Stomach smooth muscle (tissue), 2 donors: ENCODE results near the gene ARL13B.

Source experiments
- H3K27ac ChIP-seq: one replicate; pipeline ENCODE4 v1.7.0; 2013; ENCODE audit warnings: mild to moderate bottlenecking, low read length, inconsistent platforms
- H3K27me3 ChIP-seq, 2 donors: one replicate each; pipeline ENCODE4 v1.7.0; 2013; ENCODE audit warnings: low read length in 2 of 2; ENCODE audit not compliant: insufficient read depth in 2 of 2, control insufficient read depth in 1 of 2
- H3K36me3 ChIP-seq, 2 donors: one replicate each; pipeline ENCODE4 v1.7.0; 2013; ENCODE audit warnings: low read length in 2 of 2; ENCODE audit not compliant: control insufficient read depth in 2 of 2, insufficient read depth in 2 of 2
- H3K4me1 ChIP-seq: one replicate; pipeline ENCODE4 v1.7.0; 2013; ENCODE audit warnings: low read length; ENCODE audit not compliant: control insufficient read depth, insufficient read depth
- H3K4me3 ChIP-seq, 2 donors: one replicate each; pipeline ENCODE4 v1.7.0; 2013; ENCODE audit warnings: low read length in 2 of 2
- H3K9ac ChIP-seq, 2 donors: one replicate each; pipeline ENCODE4 v1.7.0; 2013; ENCODE audit warnings: low read length in 2 of 2, mild to moderate bottlenecking in 1 of 2
- H3K9me3 ChIP-seq, 2 donors: one replicate each; pipeline ENCODE4 v1.7.0; 2013; ENCODE audit warnings: low read length in 2 of 2; ENCODE audit not compliant: control insufficient read depth in 2 of 2
- donor health status: healthy.
- donor health status: Pancreatic carcinoma.

Gene ARL13B

GRCh38 chr3:93969997-93970396, 10.0 kb upstream of the ARL13B start:
- Histone ChIP-seq H3K4me1 (no peaks in the 10 kb centered on the region), H3K9me3 (no peaks in the 10 kb centered on the region), H3K36me3 (no peaks in the 10 kb centered on the region), H3K27ac (no peak overlapping the region), H3K4me3 (no peak overlapping the region), H3K27me3 (no peaks in the 10 kb centered on the region), H3K9ac (no peak overlapping the region)

DNA sequence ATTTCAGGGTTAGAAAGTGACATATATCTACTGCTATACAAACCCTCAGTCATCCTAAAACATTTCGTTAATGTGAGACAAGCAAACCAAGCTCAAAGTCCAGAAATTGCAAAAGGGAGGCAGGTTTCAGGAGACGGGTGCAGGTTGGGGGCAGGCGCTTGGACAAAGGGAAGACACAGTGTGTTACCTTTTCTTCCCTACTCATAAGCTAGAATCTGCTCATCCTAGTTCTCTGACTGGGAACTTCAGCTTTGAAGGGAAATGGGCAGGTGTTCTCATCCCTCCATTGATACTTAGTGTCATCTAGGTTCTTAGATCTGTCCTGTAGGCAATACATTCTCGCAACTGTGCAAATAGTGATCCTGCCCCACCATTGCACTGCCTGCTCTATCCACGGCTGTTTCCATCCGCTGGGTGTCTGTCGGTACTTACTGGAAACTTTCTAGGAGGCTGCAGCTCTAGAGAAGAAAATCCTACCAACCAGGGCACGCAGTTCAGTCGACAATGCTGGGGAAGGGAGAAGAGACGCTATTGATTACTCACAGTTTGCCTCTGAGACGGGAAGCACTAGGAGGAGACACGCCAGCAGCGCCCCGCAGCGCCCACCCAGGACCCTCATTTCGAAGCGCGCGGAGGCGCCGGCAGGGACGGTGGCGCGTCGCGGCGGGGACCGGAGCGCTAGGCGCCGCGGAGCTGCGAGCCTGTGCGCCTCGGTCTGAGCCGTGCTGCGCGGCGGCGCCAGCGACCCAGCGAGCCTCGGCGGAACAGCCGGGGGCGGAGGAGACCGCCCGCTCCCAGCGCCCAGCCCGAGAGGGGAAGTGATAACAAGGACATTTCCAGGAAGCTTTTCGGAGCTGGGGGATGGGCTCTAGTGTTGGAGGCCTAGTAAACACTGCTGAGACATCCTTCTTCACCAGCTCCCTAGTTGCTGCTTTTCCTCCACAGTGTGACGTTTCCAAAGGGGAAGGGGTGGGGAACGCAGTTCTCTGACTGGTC, 6.5 kb upstream of the ARL13B start, which contains the start of gene PROS1:
PROS1 (minus strand) TSS at position 766 of the 996 bp plus-strand sequence; CDS start at position 619, 147 bp downstream.
- Histone ChIP-seq H3K9me3 (no peaks in the 10 kb centered on the region), H3K27me3 (no peaks in the 10 kb centered on the region), H3K36me3 (no peaks in the 10 kb centered on the region), H3K9ac (peak within 1 kb of the TSS; percentile 71 to 79), H3K4me1 (no peaks in the 10 kb centered on the region), H3K27ac (peak within 1 kb of the TSS; percentile 84), H3K4me3 (peak within 1 kb of the TSS; percentile 74 to 89)

DNA sequence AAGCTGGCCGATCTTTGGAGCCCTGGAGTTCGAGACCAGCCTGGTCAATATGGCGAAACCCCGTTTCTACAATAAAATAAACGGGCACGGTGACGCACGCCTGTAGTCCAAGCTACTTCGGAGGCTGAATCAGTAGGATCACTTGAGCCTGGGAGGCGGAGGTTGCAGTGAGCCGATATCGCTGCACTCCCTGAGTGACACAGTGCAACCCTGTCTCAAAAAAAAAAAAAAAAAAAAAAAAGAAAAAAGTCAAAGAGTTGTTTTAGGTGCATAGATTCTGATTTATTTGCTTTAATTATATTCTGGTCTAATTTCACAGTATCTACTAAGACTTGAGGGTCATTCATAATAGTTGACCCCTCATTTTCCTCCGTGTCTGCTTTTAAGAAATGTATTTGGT, 1.7 kb downstream of the ARL13B start:
- H3K36me3 ChIP-seq, result no peaks in the 10 kb centered on the region
- H3K9ac ChIP-seq, result no peak overlapping the region
- no peaks in the 10 kb centered on the region for H3K9me3 ChIP-seq
- H3K4me1 ChIP-seq, result peaks cover 3% of the 10 kb centered on the region
- H3K4me3 ChIP-seq, result no peak overlapping the region
- no peaks in the 10 kb centered on the region for H3K27me3 ChIP-seq
- H3K27ac ChIP-seq, result no peak overlapping the region

GRCh38 chr3:93983408-93983807, 3.5 kb downstream of the ARL13B start:
- no peak overlapping the region for H3K4me3 ChIP-seq

GRCh38 chr3:93984618-93985017, 4.7 kb downstream of the ARL13B start:
- H3K4me1 ChIP-seq, result peaks cover 3% of the 10 kb centered on the region
- no peak overlapping the region for H3K4me3 ChIP-seq
- no peaks in the 10 kb centered on the region for H3K27me3 ChIP-seq
- no peak overlapping the region for H3K27ac ChIP-seq
- H3K9me3 ChIP-seq, result no peaks in the 10 kb centered on the region
- no peak overlapping the region for H3K9ac ChIP-seq
- no peaks in the 10 kb centered on the region for H3K36me3 ChIP-seq

More at GRCh38 chr3:93983408-93983807, 3.5 kb downstream of the ARL13B start:
- peaks cover 3% of the 10 kb centered on the region for H3K4me1 ChIP-seq
- no peaks in the 10 kb centered on the region for H3K36me3 ChIP-seq
- no peaks in the 10 kb centered on the region for H3K9me3 ChIP-seq
- no peak overlapping the region for H3K9ac ChIP-seq
- no peak overlapping the region for H3K27ac ChIP-seq
- no peaks in the 10 kb centered on the region for H3K27me3 ChIP-seq

- no peak overlapping the region for H3K9ac ChIP-seq
- H3K36me3 ChIP-seq, result no peaks in the 10 kb centered on the region
- no peak overlapping the region for H3K4me3 ChIP-seq
- H3K4me1 ChIP-seq, result no peaks in the 10 kb centered on the region
- H3K27ac ChIP-seq, result no peak overlapping the region
- H3K27me3 ChIP-seq, result no peaks in the 10 kb centered on the region
- no peaks in the 10 kb centered on the region for H3K9me3 ChIP-seq
Observed at GRCh38 chr3:93988283-93988682, 8.3 kb downstream of the ARL13B start.

DNA sequence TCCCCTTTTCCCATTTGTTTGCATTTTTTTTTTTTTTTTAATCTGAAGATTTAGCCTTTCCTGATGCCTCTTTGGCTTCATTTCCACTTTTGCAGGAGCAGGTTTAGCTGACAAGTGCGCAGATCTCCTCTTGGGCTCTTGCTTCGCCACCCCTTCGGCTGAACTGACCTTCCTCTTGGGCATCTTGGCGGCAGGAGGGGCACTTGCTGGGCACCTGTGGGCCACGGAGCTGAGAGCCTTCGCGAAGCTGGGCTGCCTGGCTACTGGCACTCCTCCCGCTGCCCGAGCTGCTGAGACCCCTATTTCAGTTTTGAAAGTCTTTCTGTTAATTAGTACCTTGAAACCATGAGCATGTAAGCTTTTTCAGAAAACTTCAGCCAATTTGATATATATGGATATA, 8.8 kb downstream of the ARL13B start:
- Histone ChIP-seq H3K9ac (no peak overlapping the region), H3K4me1 (no peaks in the 10 kb centered on the region), H3K9me3 (no peaks in the 10 kb centered on the region), H3K27me3 (no peaks in the 10 kb centered on the region), H3K36me3 (no peaks in the 10 kb centered on the region), H3K27ac (no peak overlapping the region), H3K4me3 (no peak overlapping the region)

DNA sequence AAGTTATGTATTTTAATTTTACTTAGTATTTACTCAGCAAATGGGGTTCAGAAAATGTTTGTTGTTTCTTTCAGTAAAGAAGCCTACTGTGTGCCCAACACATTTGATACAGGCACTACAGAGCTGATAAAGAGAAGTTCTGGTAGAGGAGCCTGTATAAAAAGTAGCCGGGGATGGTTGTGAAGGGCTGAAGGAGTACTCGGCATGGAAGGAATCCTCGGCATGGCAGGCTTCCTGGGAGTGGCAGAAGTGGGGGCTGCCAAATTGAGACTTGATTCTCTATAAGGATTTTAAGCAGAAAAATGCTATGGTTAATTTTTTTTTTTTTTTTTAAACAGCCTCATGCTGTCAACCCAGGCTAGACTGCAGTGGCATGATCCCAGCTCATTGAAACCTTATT, 9.3 kb downstream of the ARL13B start:
- no peaks in the 10 kb centered on the region for H3K27me3 ChIP-seq
- H3K27ac ChIP-seq, result no peak overlapping the region
- H3K9ac ChIP-seq, result no peak overlapping the region
- no peaks in the 10 kb centered on the region for H3K9me3 ChIP-seq
- H3K36me3 ChIP-seq, result no peaks in the 10 kb centered on the region
- H3K4me3 ChIP-seq, result no peak overlapping the region
- no peaks in the 10 kb centered on the region for H3K4me1 ChIP-seq

- no peaks in the 10 kb centered on the region for H3K9me3 ChIP-seq
- H3K4me1 ChIP-seq, result no peaks in the 10 kb centered on the region
- H3K36me3 ChIP-seq, result no peaks in the 10 kb centered on the region
- no peaks in the 10 kb centered on the region for H3K27me3 ChIP-seq
- H3K9ac ChIP-seq, result no peak overlapping the region
- H3K4me3 ChIP-seq, result no peak overlapping the region
- no peak overlapping the region for H3K27ac ChIP-seq
Observed at GRCh38 chr3:93991631-93992030, 11.7 kb downstream of the ARL13B start.

DNA sequence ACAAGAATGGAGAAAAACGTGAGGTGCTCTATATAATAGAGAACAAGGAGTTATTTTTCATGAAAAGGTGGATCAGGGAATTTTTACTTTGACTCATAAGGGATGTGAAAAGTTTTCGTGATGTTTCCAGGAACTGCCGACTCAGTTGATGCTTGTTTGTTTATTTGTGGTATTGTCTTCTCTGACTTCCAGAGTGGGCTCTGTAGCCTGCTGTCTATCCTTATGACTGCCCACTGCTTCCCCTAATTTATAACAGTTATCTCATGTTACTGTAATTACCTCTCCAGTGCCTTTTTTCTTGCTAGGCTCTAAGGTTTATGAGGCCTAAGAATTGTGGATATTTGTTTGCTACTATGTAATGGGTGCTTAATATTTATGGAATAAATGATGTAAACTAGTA, 12.3 kb downstream of the ARL13B start:
- Histone ChIP-seq H3K4me1 (no peaks in the 10 kb centered on the region), H3K4me3 (no peak overlapping the region), H3K9me3 (no peaks in the 10 kb centered on the region), H3K27me3 (no peaks in the 10 kb centered on the region), H3K27ac (no peak overlapping the region), H3K9ac (no peak overlapping the region), H3K36me3 (no peaks in the 10 kb centered on the region)

GRCh38 chr3:93994056-93994455, 14.1 kb downstream of the ARL13B start:
- Histone ChIP-seq H3K9me3 (no peaks in the 10 kb centered on the region), H3K4me1 (no peaks in the 10 kb centered on the region), H3K27me3 (no peaks in the 10 kb centered on the region), H3K9ac (no peak overlapping the region), H3K27ac (no peak overlapping the region), H3K36me3 (no peaks in the 10 kb centered on the region), H3K4me3 (no peak overlapping the region)
